ENCODE data around the gene ZRANB1.
A peak's percentile ranks its signal among the peaks of the same experiment; 100 is the strongest.

ZRANB1 gene

DNA sequence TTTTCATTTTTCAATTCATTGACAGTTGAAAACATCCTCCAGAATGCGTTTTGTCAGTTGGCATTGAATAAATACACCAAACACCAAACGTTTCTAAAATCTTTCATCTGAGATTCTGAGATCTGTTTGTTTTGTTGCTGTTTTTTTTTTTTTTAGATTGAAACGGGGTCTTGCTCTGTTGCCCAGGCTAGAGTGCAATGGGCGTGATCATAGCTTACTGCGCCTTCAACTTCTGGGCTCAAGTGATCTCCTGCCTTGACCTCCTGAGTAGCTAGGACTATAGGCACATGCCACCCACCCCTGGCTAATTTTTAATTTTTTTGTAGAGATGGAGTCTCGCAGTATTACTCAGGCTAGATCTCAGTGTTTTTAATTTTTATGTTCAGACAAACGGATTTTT, 30.7 kb downstream of the ZRANB1 start:
- Histone ChIP-seq H3K27me3 (replicated peaks in 2 of 5; ENCODE audit: control insufficient read depth in 4 of 5, insufficient read depth in 5 of 5, low read length in 4 of 5) (no peaks in the 10 kb centered on the region), H3K36me3 (ENCODE audit: control insufficient read depth in 4 of 4, insufficient read depth in 4 of 4, low read length in 3 of 4) (peaks cover 7 to 41% (median 28%) of the 10 kb centered on the region in 4 experiments), H3K4me3 (ENCODE audit: control insufficient read depth in 1 of 7, extremely low read depth in 1 of 7, insufficient read depth in 4 of 7, low read depth in 2 of 7, low read length in 6 of 7) (no peak overlapping the region), H3K9me3 (ENCODE audit: control extremely low read depth in 1 of 5, control insufficient read depth in 4 of 5, insufficient read depth in 2 of 5, low read depth in 1 of 5, low read length in 4 of 5) (no peaks in the 10 kb centered on the region), H3K4me1 (ENCODE audit: control extremely low read depth in 1 of 4, control insufficient read depth in 4 of 4, insufficient read depth in 4 of 4, low read length in 3 of 4) (peaks cover 0 to 6% (median 0%) of the 10 kb centered on the region in 4 experiments), H3K27ac (ENCODE audit: insufficient read depth in 1 of 2, low read depth in 1 of 2, low read length in 2 of 2, poor library complexity in 1 of 2, severe bottlenecking in 2 of 2) (no peak overlapping the region)
- ChIA-PET POLR2A (no interaction called here), CTCF (interaction anchor here (1.3 kb wide), 1 partner anchor 8 kb away, joined by 3 read pairs; no protein-coding TSS in a partner anchor)
- WGBS (ENCODE audit: insufficient coverage), result 91% methylated on average over 5 of the region's 7 CpGs
- DNase-seq, result no peak

DNA sequence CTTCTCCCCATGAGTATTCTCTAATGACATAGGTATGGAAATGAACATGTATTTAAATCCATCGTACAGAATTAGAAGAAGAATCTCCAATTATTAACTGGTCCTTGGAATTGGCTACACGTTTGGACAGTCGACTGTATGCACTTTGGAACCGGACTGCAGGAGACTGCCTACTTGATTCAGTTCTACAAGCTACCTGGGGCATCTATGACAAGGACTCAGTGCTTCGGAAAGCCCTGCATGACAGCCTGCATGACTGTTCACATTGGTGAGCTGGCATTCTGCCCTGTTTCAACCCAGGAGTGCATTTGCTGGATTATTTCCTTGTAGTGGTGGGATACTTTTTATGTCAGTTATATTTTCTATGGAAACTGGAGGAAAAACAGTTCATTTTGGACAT, 32.2 kb downstream of the ZRANB1 start:
- Histone ChIP-seq H3K27ac (ENCODE audit: insufficient read depth in 1 of 2, low read depth in 1 of 2, low read length in 2 of 2, poor library complexity in 1 of 2, severe bottlenecking in 2 of 2) (no peak overlapping the region), H3K9me3 (ENCODE audit: control extremely low read depth in 1 of 5, control insufficient read depth in 4 of 5, insufficient read depth in 2 of 5, low read depth in 1 of 5, low read length in 4 of 5) (no peaks in the 10 kb centered on the region), H3K36me3 (ENCODE audit: control insufficient read depth in 4 of 4, insufficient read depth in 4 of 4, low read length in 3 of 4) (peaks cover 9 to 40% (median 25%) of the 10 kb centered on the region in 4 experiments), H3K27me3 (replicated peaks in 2 of 5; ENCODE audit: control insufficient read depth in 4 of 5, insufficient read depth in 5 of 5, low read length in 4 of 5) (no peaks in the 10 kb centered on the region), H3K4me1 (ENCODE audit: control extremely low read depth in 1 of 4, control insufficient read depth in 4 of 4, insufficient read depth in 4 of 4, low read length in 3 of 4) (peaks cover 0 to 6% (median 0%) of the 10 kb centered on the region in 4 experiments), H3K4me3 (ENCODE audit: control insufficient read depth in 1 of 7, extremely low read depth in 1 of 7, insufficient read depth in 4 of 7, low read depth in 2 of 7, low read length in 6 of 7) (no peak overlapping the region)
- ChIA-PET CTCF (interaction anchor here (1.0 to 1.3 kb wide), 2 partner anchors 10 to 19 kb away, joined by 3 to 4 read pairs; no protein-coding TSS in a partner anchor), POLR2A (interaction anchor here (0.8 kb wide), 1 partner anchor 57 kb away, joined by 3 read pairs; no protein-coding TSS in a partner anchor)
- DNase-seq, result no peak
- WGBS (ENCODE audit: insufficient coverage), result 97% methylated on average over 5 of the region's 5 CpGs

DNA sequence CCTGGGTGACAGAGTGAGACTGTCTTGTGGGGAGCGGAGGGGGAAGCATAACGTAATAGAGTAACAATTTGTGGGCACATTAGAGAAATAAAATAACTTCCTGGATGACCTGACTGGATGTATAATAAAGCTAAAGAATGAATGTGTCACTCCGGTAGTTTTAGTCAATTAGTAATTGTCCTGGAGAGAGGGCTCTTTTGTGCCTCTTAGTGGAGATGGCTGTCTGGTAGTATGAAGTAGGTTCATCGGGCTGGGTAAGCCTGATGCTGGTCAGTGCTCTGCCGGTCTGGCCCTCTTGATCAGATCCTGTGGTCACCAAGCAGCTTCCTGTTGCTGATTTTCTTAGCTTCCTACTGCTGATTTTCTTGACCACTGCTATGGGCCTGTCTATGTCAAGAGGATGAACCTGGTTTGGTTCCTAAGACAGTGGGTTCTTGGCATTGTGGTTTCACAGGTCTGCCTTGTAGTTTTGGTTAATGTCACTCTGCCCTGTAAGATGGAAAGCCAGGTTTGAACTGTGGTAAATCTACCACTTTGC, 34.1 kb downstream of the ZRANB1 start:
- DNase-seq, result no peak
- CTCF ChIA-PET, result interaction anchor here (0.7 kb wide), 1 partner anchor 246 kb away, joined by 3 read pairs; no protein-coding TSS in a partner anchor

DNA sequence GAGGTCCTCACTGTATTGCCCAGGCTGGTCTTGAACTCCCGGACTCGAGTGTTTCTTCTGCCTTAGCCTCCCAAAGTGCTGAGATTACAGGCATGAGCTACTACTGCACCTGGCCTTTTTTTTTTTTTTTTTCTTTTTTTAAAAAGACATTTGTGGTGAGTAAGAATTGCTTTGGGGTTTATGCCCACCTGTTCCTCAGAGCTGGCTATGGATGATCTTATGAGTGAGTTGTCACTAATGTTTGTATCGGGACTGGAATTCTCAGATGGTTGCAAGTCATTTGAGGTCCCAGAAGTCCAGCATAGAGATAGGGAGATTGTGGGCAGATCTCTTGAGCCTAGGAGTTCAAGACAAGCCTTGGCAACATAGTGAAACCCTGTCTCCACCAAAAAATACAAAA, 35.2 kb downstream of the ZRANB1 start:
- POLR2A ChIA-PET, result no interaction called here
- no peaks in the 10 kb centered on the region for H3K27me3 ChIP-seq (replicated peaks in 2 of 5; ENCODE audit: control insufficient read depth in 4 of 5, insufficient read depth in 5 of 5, low read length in 4 of 5)
- H3K4me1 ChIP-seq (ENCODE audit: control extremely low read depth in 1 of 4, control insufficient read depth in 4 of 4, insufficient read depth in 4 of 4, low read length in 3 of 4), result peaks cover 0 to 6% (median 0%) of the 10 kb centered on the region in 4 experiments
- CTCF ChIA-PET, result interaction anchor here (0.6 to 1.1 kb wide), 2 partner anchors 14 to 159 kb away, joined by 4 to 5 read pairs; no protein-coding TSS in a partner anchor
- DNase-seq, result no peak
- no peak overlapping the region for H3K4me3 ChIP-seq (ENCODE audit: control insufficient read depth in 1 of 7, extremely low read depth in 1 of 7, insufficient read depth in 4 of 7, low read depth in 2 of 7, low read length in 6 of 7)
- H3K36me3 ChIP-seq (ENCODE audit: control insufficient read depth in 4 of 4, insufficient read depth in 4 of 4, low read length in 3 of 4), result peaks cover 11 to 41% (median 28%) of the 10 kb centered on the region in 4 experiments
- no peak overlapping the region for H3K27ac ChIP-seq (ENCODE audit: insufficient read depth in 1 of 2, low read depth in 1 of 2, low read length in 2 of 2, poor library complexity in 1 of 2, severe bottlenecking in 2 of 2)
- WGBS (ENCODE audit: insufficient coverage), result 100% methylated on average over 1 of the region's 3 CpGs
- no peaks in the 10 kb centered on the region for H3K9me3 ChIP-seq (ENCODE audit: control extremely low read depth in 1 of 5, control insufficient read depth in 4 of 5, insufficient read depth in 2 of 5, low read depth in 1 of 5, low read length in 4 of 5)

More for the DNA sequence above, 34.1 kb downstream of the ZRANB1 start:
- H3K27ac ChIP-seq (ENCODE audit: insufficient read depth in 1 of 2, low read depth in 1 of 2, low read length in 2 of 2, poor library complexity in 1 of 2, severe bottlenecking in 2 of 2), result no peak overlapping the region
- WGBS (ENCODE audit: insufficient coverage), result 94% methylated on average over 5 of the region's 5 CpGs
- no peaks in the 10 kb centered on the region for H3K27me3 ChIP-seq (replicated peaks in 2 of 5; ENCODE audit: control insufficient read depth in 4 of 5, insufficient read depth in 5 of 5, low read length in 4 of 5)
- peaks cover 9 to 30% (median 21%) of the 10 kb centered on the region in 4 experiments for H3K36me3 ChIP-seq (ENCODE audit: control insufficient read depth in 4 of 4, insufficient read depth in 4 of 4, low read length in 3 of 4)
- POLR2A ChIA-PET, result no interaction called here
- no peak overlapping the region for H3K4me3 ChIP-seq (ENCODE audit: control insufficient read depth in 1 of 7, extremely low read depth in 1 of 7, insufficient read depth in 4 of 7, low read depth in 2 of 7, low read length in 6 of 7)
- H3K4me1 ChIP-seq (ENCODE audit: control extremely low read depth in 1 of 4, control insufficient read depth in 4 of 4, insufficient read depth in 4 of 4, low read length in 3 of 4), result peaks cover 0 to 6% (median 0%) of the 10 kb centered on the region in 4 experiments
- H3K9me3 ChIP-seq (ENCODE audit: control extremely low read depth in 1 of 5, control insufficient read depth in 4 of 5, insufficient read depth in 2 of 5, low read depth in 1 of 5, low read length in 4 of 5), result no peaks in the 10 kb centered on the region

DNA sequence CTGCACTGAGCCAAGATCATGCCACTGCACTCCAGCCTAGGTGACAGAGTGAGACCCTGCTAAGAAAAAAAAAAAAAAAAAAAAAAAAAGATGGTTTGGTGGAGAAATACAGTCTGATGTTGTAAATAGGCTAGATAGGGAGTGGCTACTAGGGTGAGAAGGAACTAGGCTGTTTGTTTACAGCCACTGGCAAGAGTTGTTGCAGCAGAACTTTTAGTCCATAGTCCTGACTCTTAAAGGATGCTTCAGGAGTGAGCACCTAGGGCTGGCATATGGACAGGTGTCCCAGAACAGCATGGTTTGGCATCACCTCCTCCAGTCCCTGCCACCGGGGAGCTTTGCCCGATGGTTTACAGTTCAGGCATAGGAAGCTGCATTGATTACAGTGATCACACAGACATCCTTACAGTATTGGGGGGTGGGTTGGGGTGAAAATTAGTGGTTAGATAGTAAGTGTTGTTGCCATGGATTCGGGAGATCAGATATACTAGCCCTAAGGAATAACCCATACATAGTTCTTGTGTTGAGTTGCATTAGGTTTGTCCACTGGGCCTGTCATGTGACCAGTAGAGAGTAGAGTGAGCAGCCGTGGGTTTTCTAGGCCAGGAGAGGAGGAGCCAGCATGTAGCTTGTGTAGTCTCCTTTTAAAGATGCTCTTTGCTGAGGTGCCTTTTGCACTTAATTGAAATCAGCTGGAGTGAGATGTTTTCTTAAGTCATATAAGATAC, 35.9 kb downstream of the ZRANB1 start:
- Histone ChIP-seq H3K4me1 (ENCODE audit: control extremely low read depth in 1 of 4, control insufficient read depth in 4 of 4, insufficient read depth in 4 of 4, low read length in 3 of 4) (peaks cover 0 to 6% (median 0%) of the 10 kb centered on the region in 4 experiments), H3K4me3 (ENCODE audit: control insufficient read depth in 1 of 7, extremely low read depth in 1 of 7, insufficient read depth in 4 of 7, low read depth in 2 of 7, low read length in 6 of 7) (no peak overlapping the region), H3K36me3 (ENCODE audit: control insufficient read depth in 4 of 4, insufficient read depth in 4 of 4, low read length in 3 of 4) (peaks cover 15 to 46% (median 29%) of the 10 kb centered on the region in 4 experiments), H3K9me3 (ENCODE audit: control extremely low read depth in 1 of 5, control insufficient read depth in 4 of 5, insufficient read depth in 2 of 5, low read depth in 1 of 5, low read length in 4 of 5) (no peaks in the 10 kb centered on the region), H3K27ac (ENCODE audit: insufficient read depth in 1 of 2, low read depth in 1 of 2, low read length in 2 of 2, poor library complexity in 1 of 2, severe bottlenecking in 2 of 2) (no peak overlapping the region), H3K27me3 (replicated peaks in 2 of 5; ENCODE audit: control insufficient read depth in 4 of 5, insufficient read depth in 5 of 5, low read length in 4 of 5) (no peaks in the 10 kb centered on the region)
- 93% methylated on average over 2 of the region's 4 CpGs for WGBS (ENCODE audit: insufficient coverage)
- POLR2A ChIA-PET, result no interaction called here
- no peak for DNase-seq
- CTCF ChIA-PET, result interaction anchor here (1.0 to 1.1 kb wide), 2 partner anchors 8 to 13 kb away, joined by 3 to 5 read pairs; no protein-coding TSS in a partner anchor

DNA sequence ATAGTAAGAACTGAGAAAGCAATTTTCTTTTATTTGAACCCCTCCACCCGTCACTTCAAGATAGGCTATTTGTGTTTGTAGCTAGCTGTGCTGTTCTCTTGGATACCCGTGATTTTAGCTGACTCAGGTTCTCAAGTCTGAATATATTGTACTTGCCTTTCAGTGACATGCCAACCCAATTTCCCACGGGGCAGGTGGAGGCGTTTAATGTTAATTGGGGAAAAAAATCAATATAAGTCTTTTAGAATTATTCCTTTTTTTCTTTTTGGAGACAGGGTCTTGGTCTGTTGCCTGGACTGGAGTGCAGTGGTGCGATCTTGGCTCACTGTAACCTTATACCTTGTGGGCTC, 36.4 kb downstream of the ZRANB1 start:
- H3K4me3 ChIP-seq (ENCODE audit: control insufficient read depth in 1 of 7, extremely low read depth in 1 of 7, insufficient read depth in 4 of 7, low read depth in 2 of 7, low read length in 6 of 7), result no peak overlapping the region
- CTCF ChIA-PET, result interaction anchor here (1.0 to 1.1 kb wide), 2 partner anchors 9 to 13 kb away, joined by 3 to 5 read pairs; no protein-coding TSS in a partner anchor
- H3K9me3 ChIP-seq (ENCODE audit: control extremely low read depth in 1 of 5, control insufficient read depth in 4 of 5, insufficient read depth in 2 of 5, low read depth in 1 of 5, low read length in 4 of 5), result no peaks in the 10 kb centered on the region
- WGBS (ENCODE audit: insufficient coverage), result no CpG with 5 or more reads among the region's 5 CpGs
- no peaks in the 10 kb centered on the region for H3K27me3 ChIP-seq (replicated peaks in 2 of 5; ENCODE audit: control insufficient read depth in 4 of 5, insufficient read depth in 5 of 5, low read length in 4 of 5)
- peaks cover 0 to 8% (median 1%) of the 10 kb centered on the region in 4 experiments for H3K4me1 ChIP-seq (ENCODE audit: control extremely low read depth in 1 of 4, control insufficient read depth in 4 of 4, insufficient read depth in 4 of 4, low read length in 3 of 4)
- H3K36me3 ChIP-seq (ENCODE audit: control insufficient read depth in 4 of 4, insufficient read depth in 4 of 4, low read length in 3 of 4), result peaks cover 18 to 46% (median 32%) of the 10 kb centered on the region in 4 experiments
- no peak for DNase-seq
- POLR2A ChIA-PET, result no interaction called here
- H3K27ac ChIP-seq (ENCODE audit: insufficient read depth in 1 of 2, low read depth in 1 of 2, low read length in 2 of 2, poor library complexity in 1 of 2, severe bottlenecking in 2 of 2), result no peak overlapping the region

DNA sequence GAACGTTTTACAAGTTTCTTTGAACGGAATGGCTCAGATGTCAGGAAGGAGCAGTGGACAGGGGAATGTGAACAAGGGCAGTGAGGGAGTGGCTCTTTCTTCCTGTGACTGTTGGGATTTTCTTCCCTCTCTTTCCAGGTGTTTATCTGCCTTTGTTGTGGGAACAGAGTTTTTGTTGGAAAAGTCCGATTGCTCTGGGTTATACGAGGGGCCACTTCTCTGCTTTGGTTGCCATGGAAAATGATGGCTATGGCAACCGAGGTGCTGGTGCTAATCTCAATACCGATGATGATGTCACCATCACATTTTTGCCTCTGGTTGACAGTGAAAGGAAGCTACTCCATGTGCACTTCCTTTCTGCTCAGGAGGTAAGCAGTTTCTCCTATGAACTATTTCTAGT, 41.4 kb downstream of the ZRANB1 start:
- Histone ChIP-seq H3K4me1 (ENCODE audit: control extremely low read depth in 1 of 4, control insufficient read depth in 4 of 4, insufficient read depth in 4 of 4, low read length in 3 of 4) (peaks cover 0 to 10% (median 7%) of the 10 kb centered on the region in 4 experiments), H3K4me3 (ENCODE audit: control insufficient read depth in 1 of 7, extremely low read depth in 1 of 7, insufficient read depth in 4 of 7, low read depth in 2 of 7, low read length in 6 of 7) (no peak overlapping the region), H3K36me3 (ENCODE audit: control insufficient read depth in 4 of 4, insufficient read depth in 4 of 4, low read length in 3 of 4) (peaks cover 30 to 63% (median 45%) of the 10 kb centered on the region in 4 experiments), H3K27me3 (replicated peaks in 2 of 5; ENCODE audit: control insufficient read depth in 4 of 5, insufficient read depth in 5 of 5, low read length in 4 of 5) (no peaks in the 10 kb centered on the region), H3K9me3 (ENCODE audit: control extremely low read depth in 1 of 5, control insufficient read depth in 4 of 5, insufficient read depth in 2 of 5, low read depth in 1 of 5, low read length in 4 of 5) (no peaks in the 10 kb centered on the region), H3K27ac (ENCODE audit: insufficient read depth in 1 of 2, low read depth in 1 of 2, low read length in 2 of 2, poor library complexity in 1 of 2, severe bottlenecking in 2 of 2) (peak overlapping the region; percentile 1 to 58)
- 76% methylated on average over 6 of the region's 6 CpGs for WGBS (ENCODE audit: insufficient coverage)
- ChIA-PET POLR2A (no interaction called here), CTCF (interaction anchor here (1.0 kb wide), 1 partner anchor 163 kb away, joined by 3 read pairs; no protein-coding TSS in a partner anchor)
- DNase-seq, result peak; percentile 3 to 54 (median 48)

All from common myeloid progenitor, CD34-positive (primary cell).